HepG2 (cell line): ENCODE measurements around the gene GJB2. TPM values are rescaled to one million over a fixed set of nuclear protein-coding genes. Genes with fewer than 3 reads are reported as not detected.

Experiments used
- ATAC-seq: fragments of 200-7000 bp; cut with Tn5 transposase; 3 replicates; pipeline ENCODE4 v1.9.1; 2020; ENCODE audit warnings: mild to moderate bottlenecking, moderate library complexity
- BruUV-seq: library from RNA; stranded (reverse); fragments of 400-500 nt; replicated peaks from 2 replicates; lab custom pipeline; 2021; lab: Mats Ljungman, UMichigan
- CTCF ChIA-PET: fragments of 300-600 bp; formaldehyde crosslinking; extraction: SDS; loops from one replicate; lab custom pipeline; 2021; ENCODE audit warnings: low total read pairs, inconsistent platforms, low intra/inter-chr PET ratio; lab: Yijun Ruan, JAX
- POLR2A ChIA-PET: fragments of 350-600 bp; sonication (Branson Sonifier 250); formaldehyde crosslinking; loops from one replicate; lab custom pipeline; 2020; ENCODE audit warnings: antibody characterized with exemption, inconsistent platforms; lab: Yijun Ruan, JAX
- DNase-seq: peaks from one replicate; pipeline ENCODE4 v3.0.0-alpha.2; 2015; ENCODE audit warnings: low spot score
- FAIRE-seq: peaks from 3 replicates; lab custom pipeline; 2011; peaks lifted over from hg19 to GRCh38; lab: Jason Lieb, UNC
- H2AFZ ChIP-seq: one replicate; pipeline ENCODE4 v1.6.1; 2011; ENCODE audit warnings: low read length, inconsistent platforms
- H3K27ac ChIP-seq: fragments of 300-600 bp; 3 replicates; pipeline ENCODE4 v1.8.0; 2011; ENCODE audit warnings: mixed run types, mild to moderate bottlenecking, mixed read lengths, low read length, inconsistent platforms; ENCODE audit not compliant: insufficient read depth; ENCODE audit errors: extremely low read length
- H3K27me3 ChIP-seq, 2 experiments: fragments of 200-600 bp in 1 of 2; 2 replicates in 1 of 2; 3 replicates in 1 of 2; pipeline versions ENCODE4 v1.6.0 to v1.8.0; 2011; ENCODE audit warnings: low read length in 2 of 2, mild to moderate bottlenecking in 2 of 2, moderate library complexity in 2 of 2, inconsistent platforms in 1 of 2; ENCODE audit not compliant: insufficient read depth in 2 of 2, control insufficient read depth in 1 of 2
- H3K36me3 ChIP-seq, 2 experiments: fragments of 200-600 bp in 1 of 2; replicated peaks in 1 of 2; 2 replicates in 1 of 2; 3 replicates in 1 of 2; pipeline versions ENCODE4 v1.5.1 to v1.8.0; 2011; ENCODE audit warnings: low read length in 2 of 2, inconsistent platforms in 1 of 2; ENCODE audit not compliant: insufficient read depth in 2 of 2, control insufficient read depth in 1 of 2
- H3K4me1 ChIP-seq: 2 replicates; pipeline ENCODE4 v1.5.1; 2012; ENCODE audit warnings: low read length, inconsistent platforms; ENCODE audit not compliant: insufficient read depth
- H3K4me2 ChIP-seq: 2 replicates; pipeline ENCODE4 v1.6.0; 2011; ENCODE audit warnings: low read depth, low read length, inconsistent platforms
- H3K4me3 ChIP-seq, 3 experiments: fragments of 200-600 bp in 1 of 3; sonication (generic), shearing (Covaris generic) in 1 of 3; replicated peaks in 1 of 3; 2 replicates each; pipeline ENCODE4 v1.5.1; 2011 to 2016; ENCODE audit warnings: low read length in 3 of 3, inconsistent platforms in 2 of 3, low read depth in 2 of 3, mild to moderate bottlenecking in 2 of 3, control low read depth in 1 of 3, mixed read lengths in 1 of 3; ENCODE audit not compliant: insufficient read depth in 1 of 3
- H3K79me2 ChIP-seq: one replicate; pipeline ENCODE4 v1.6.1; 2011; ENCODE audit warnings: low read length, inconsistent platforms; ENCODE audit not compliant: insufficient read depth
- H3K9ac ChIP-seq: 2 replicates; pipeline ENCODE4 v1.6.0; 2011; ENCODE audit warnings: mild to moderate bottlenecking, low read depth, low read length, inconsistent platforms; ENCODE audit not compliant: insufficient read depth
- H3K9me3 ChIP-seq: 2 replicates; pipeline ENCODE4 v1.5.1; 2012; ENCODE audit warnings: mild to moderate bottlenecking, low read length
- H4K20me1 ChIP-seq: 2 replicates; pipeline ENCODE4 v1.6.0; 2011; ENCODE audit warnings: inconsistent platforms, mild to moderate bottlenecking, low read length, moderate library complexity; ENCODE audit not compliant: insufficient read depth
- CREB1 ChIP-seq, 2 experiments: fragments of 450-650 bp in 1 of 2; IDR thresholded peaks; 2 replicates each; pipeline ENCODE4 v1.6.1; 2016 to 2017; ENCODE audit warnings: control low read depth in 1 of 2, mild to moderate bottlenecking in 1 of 2, missing compliant biosample characterization in 1 of 2, missing genetic modification characterization in 1 of 2
- EHMT2 ChIP-seq: fragments of 200-600 bp; sonication (generic); IDR thresholded peaks from 2 replicates; pipeline ENCODE4 v1.7.0; 2017; ENCODE audit warnings: antibody characterized with exemption, low read depth, low read length, borderline replicate concordance
- KAT7 ChIP-seq: IDR thresholded peaks from 2 replicates; pipeline ENCODE4 v1.6.1; 2018; ENCODE audit warnings: borderline replicate concordance, missing compliant biosample characterization
- ZFYVE20 ChIP-seq: sonication (generic); formaldehyde crosslinking; IDR thresholded peaks from 2 replicates; pipeline ENCODE4 v1.8.0; 2023; ENCODE audit warnings: low read depth, mild to moderate bottlenecking, moderate library complexity, missing genetic modification reagents, borderline replicate concordance
- ZNF281 ChIP-seq: sonication (generic); formaldehyde crosslinking; IDR thresholded peaks from 2 replicates; pipeline ENCODE4 v1.4.0; 2020; ENCODE audit warnings: missing genetic modification reagents, borderline replicate concordance
- ZNF350 ChIP-seq: sonication (generic); formaldehyde crosslinking; IDR thresholded peaks from 2 replicates; pipeline ENCODE4 v1.4.0; 2020; ENCODE audit warnings: mild to moderate bottlenecking, low read depth, missing genetic modification reagents, borderline replicate concordance
- ZNF367 ChIP-seq: sonication (generic); formaldehyde crosslinking; IDR thresholded peaks from 2 replicates; pipeline ENCODE4 v1.4.0; 2020; ENCODE audit warnings: missing genetic modification reagents, borderline replicate concordance
- ZNF564 ChIP-seq: sonication (generic); formaldehyde crosslinking; IDR thresholded peaks from 2 replicates; pipeline ENCODE4 v1.8.1; 2023; ENCODE audit warnings: mild to moderate bottlenecking, missing genetic modification reagents
- ZNF639 ChIP-seq: conservative IDR thresholded peaks from 2 replicates; pipeline ENCODE4 v1.6.1; 2018; ENCODE audit warnings: missing genetic modification reagents
- WGBS: methylation state at CpG from one replicate; pipeline ENCODE4 v1.1.6; 2017; ENCODE audit warnings: low lambda C conversion rate; 5-methylcytosine and 5-hydroxymethylcytosine counted together
- in situ Hi-C: cut with HindIII; loops from 2 replicates; pipeline ENCODE4 v1.10.0; 2017; ENCODE audit warnings: low pct_unique_long_range_greater_than_20kb; ENCODE audit not compliant: extremely low pct_ligation_motif_present
- intact Hi-C: fragments of 100-400 bp; cut with micrococcal nuclease; formaldehyde crosslinking; loops from one replicate; pipeline ENCODE4 v1.10.0; 2022; ENCODE audit not compliant: unreplicated experiment
- polyA plus RNA-seq, 8 experiments: library from polyadenylated mRNA; depleted of rRNA in 3 of 8; stranded (reverse) in 7 of 8; unstranded in 1 of 8; fragments of >200 nt; fragmentation: Illumina TruSeq in 4 of 8; extraction: Trizol in 4 of 8; gene quantifications; 2 replicates each; pipeline versions ENCODE4 v1.2.1 to v1.2.3, GENCODE V29; 2011 to 2016; ENCODE audit warnings: low read depth in 4 of 8, missing spikeins in 1 of 8, mixed read lengths in 1 of 8; ENCODE audit not compliant: insufficient read depth in 1 of 8
- total RNA-seq, 5 experiments: library from RNA; depleted of rRNA; stranded (reverse); fragments of >200 nt; fragmentation: Illumina TruSeq; extraction: Trizol; gene quantifications; 2 replicates each; pipeline ENCODE4 v1.2.3, GENCODE V29; 2016; ENCODE audit warnings: low read depth in 1 of 5
- TF ChIP-seq, protein P1 (sequence below): sonication (generic); formaldehyde crosslinking; IDR thresholded peaks from 2 replicates; pipeline ENCODE4 v1.9.0; 2021; ENCODE audit warnings: missing genetic modification reagents, borderline replicate concordance
- TF ChIP-seq, protein P2 (sequence below): sonication (generic); formaldehyde crosslinking; IDR thresholded peaks from 2 replicates; pipeline ENCODE4 v1.8.0; 2022; ENCODE audit warnings: missing genetic modification reagents, mild to moderate bottlenecking, moderate library complexity, borderline replicate concordance

The GJB2 gene
- total and polyA plus RNA-seq, 2 of the 13 experiments (the other 11 are each of a cell fraction or from before 2014, with no cell fraction given) = 0.15 to 0.18 TPM

DNA sequence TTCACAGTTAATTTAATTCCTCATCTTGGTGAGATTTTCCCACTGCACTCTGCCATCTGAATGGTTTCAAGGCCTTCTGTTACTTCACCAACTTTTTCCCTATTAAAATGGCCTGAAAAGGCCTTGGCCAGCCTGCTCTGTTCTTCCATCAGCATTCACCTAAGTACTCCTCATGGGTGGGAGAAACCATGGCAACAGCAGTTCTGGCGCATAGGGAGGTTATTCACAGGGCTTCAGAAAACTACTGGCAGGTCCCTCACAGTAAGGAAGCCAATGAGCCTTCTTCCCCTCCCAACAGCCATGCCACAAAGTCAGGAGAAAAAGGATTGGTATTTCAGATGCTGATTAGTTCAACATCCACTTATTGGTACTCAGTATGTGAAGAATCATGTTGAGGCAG lies 17.2 kb upstream of the GJB2 start:
- Histone ChIP-seq H4K20me1 (no peaks in the 10 kb centered on the region), H3K4me2 (no peak overlapping the region), H3K27ac (no peak overlapping the region), H3K36me3 (no peaks in the 10 kb centered on the region), H3K79me2 (no peaks in the 10 kb centered on the region), H3K4me3 (no peak overlapping the region), H3K9me3 (no peaks in the 10 kb centered on the region), H3K27me3 (peaks cover 0 to 3% of the 10 kb centered on the region in 2 experiments; a peak in 2 of 5 replicates), H3K9ac (no peak overlapping the region), H3K4me1 (no peaks in the 10 kb centered on the region), H2AFZ (no peak overlapping the region)
- WGBS = 37% methylated on average over 1 of the region's 1 CpG
- in situ Hi-C loops = no loop called here
- BruUV-seq = no TSS peak
- TF ChIP-seq ZNF350 (CRISPR knock-in tag) (no peak), CREB1 (IDR thresholded peaks at IDR 0.05) (no peak), CREB1 (CRISPR knock-in tag; IDR thresholded peaks at IDR 0.05) (no peak), ZNF281 (CRISPR knock-in tag) (no peak), EHMT2 (no peak), ZNF367 (CRISPR knock-in tag) (no peak), KAT7 (CRISPR knock-in tag) (no peak), ZNF564 (CRISPR knock-in tag) (no peak), ZFYVE20 (CRISPR knock-in tag) (no peak), ZNF639 (CRISPR knock-in tag) (no peak)
- TF ChIP-seq, protein P1, sequence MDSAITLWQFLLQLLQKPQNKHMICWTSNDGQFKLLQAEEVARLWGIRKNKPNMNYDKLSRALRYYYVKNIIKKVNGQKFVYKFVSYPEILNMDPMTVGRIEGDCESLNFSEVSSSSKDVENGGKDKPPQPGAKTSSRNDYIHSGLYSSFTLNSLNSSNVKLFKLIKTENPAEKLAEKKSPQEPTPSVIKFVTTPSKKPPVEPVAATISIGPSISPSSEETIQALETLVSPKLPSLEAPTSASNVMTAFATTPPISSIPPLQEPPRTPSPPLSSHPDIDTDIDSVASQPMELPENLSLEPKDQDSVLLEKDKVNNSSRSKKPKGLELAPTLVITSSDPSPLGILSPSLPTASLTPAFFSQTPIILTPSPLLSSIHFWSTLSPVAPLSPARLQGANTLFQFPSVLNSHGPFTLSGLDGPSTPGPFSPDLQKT = no peak
- TF ChIP-seq, protein P2, sequence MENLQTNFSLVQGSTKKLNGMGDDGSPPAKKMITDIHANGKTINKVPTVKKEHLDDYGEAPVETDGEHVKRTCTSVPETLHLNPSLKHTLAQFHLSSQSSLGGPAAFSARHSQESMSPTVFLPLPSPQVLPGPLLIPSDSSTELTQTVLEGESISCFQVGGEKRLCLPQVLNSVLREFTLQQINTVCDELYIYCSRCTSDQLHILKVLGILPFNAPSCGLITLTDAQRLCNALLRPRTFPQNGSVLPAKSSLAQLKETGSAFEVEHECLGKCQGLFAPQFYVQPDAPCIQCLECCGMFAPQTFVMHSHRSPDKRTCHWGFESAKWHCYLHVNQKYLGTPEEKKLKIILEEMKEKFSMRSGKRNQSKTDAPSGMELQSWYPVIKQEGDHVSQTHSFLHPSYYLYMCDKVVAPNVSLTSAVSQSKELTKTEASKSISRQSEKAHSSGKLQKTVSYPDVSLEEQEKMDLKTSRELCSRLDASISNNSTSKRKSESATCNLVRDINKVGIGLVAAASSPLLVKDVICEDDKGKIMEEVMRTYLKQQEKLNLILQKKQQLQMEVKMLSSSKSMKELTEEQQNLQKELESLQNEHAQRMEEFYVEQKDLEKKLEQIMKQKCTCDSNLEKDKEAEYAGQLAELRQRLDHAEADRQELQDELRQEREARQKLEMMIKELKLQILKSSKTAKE = no peak
- ATAC-seq (no peak), DNase-seq (no peak), FAIRE-seq (no peak)
- ChIA-PET POLR2A (no interaction called here), CTCF (no interaction called here)
- intact Hi-C loops = no loop called here
